Skin epidermis (tissue), 12 donors: ENCODE results near the gene SNCB.

Source experiments
- H3K27ac ChIP-seq, 21 experiments: fragments of 200-600 bp; sonication (generic) in 11 of 21; one replicate each; pipeline ENCODE4 v1.5.0; 2020; ENCODE audit warnings: mild to moderate bottlenecking in 3 of 21, inconsistent platforms in 2 of 21, moderate library complexity in 2 of 21
- H3K4me3 ChIP-seq, 7 experiments: fragments of 200-600 bp; sonication (generic) in 2 of 7; one replicate each; pipeline ENCODE4 v1.5.0; 2020; ENCODE audit warnings: inconsistent platforms in 2 of 7, mild to moderate bottlenecking in 2 of 7, moderate library complexity in 1 of 7

The SNCB gene

DNA sequence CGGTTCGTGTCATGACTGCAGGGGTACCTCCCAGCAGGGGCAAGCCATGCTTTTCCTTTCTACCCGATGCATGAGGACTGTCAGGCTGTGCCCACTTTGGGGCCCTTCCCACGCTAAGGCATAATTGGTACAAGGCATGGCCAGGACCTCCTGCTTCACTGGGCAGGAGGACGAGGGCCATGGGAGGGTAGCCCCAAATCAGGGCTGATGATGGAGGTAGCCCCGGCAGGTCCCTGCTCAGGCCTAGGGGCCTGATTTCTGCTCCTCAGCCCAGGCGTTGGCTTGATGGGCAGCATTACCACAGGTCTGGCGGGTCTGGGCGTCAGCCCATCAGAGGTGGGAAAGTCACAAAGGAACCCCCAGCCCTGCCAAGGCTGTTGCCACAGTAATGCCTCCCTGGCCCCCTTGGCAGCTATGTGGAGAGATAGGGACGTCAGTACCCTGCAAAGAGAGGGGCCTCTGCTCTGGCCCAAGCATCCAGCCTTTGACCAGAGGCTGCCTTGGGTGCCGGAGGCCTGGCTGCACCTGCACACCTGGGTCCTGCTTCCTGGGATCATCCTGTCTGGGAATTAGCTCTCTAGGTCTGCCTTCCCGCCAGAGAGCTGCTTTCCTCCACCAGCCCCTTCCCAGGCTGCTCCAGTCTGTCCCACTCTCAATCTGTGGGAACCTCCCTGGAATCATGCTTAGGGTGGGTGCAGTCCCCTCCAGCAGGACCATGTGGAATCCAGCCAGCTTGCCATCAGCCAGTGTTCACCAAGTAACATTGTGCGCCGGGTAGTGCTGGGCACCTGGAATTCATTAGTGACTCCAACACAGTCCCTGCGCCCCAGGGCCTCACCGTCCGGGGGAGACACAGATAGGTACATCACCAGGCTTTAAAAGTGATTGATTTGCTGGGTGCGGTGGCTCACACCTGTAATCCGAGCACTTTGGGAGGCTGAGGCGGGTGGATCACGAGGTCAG, 32.3 kb upstream of the SNCB start:
- Histone ChIP-seq H3K27ac (no peak overlapping the region), H3K4me3 (no peak overlapping the region)

DNA sequence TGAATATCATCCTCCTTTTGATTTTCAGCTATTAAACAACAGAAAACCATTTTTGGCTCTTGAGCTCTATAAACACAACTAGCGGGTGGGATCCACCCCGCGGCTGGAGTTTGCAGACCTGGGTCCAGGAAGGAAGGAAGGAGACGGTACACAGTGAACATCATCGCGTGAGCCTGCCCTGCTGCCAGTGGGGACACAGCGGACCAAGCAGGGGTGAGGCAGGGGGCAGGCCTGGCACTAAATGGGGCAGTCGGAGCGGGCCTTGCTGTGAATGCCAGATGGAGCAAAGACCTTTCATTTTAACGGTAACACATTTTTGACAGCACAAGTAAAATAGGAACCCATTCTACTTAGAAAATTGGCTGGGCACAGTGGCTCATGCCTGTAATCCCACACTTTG, 31.3 kb upstream of the SNCB start:
- H3K4me3 ChIP-seq, result no peak overlapping the region
- no peak overlapping the region for H3K27ac ChIP-seq

DNA sequence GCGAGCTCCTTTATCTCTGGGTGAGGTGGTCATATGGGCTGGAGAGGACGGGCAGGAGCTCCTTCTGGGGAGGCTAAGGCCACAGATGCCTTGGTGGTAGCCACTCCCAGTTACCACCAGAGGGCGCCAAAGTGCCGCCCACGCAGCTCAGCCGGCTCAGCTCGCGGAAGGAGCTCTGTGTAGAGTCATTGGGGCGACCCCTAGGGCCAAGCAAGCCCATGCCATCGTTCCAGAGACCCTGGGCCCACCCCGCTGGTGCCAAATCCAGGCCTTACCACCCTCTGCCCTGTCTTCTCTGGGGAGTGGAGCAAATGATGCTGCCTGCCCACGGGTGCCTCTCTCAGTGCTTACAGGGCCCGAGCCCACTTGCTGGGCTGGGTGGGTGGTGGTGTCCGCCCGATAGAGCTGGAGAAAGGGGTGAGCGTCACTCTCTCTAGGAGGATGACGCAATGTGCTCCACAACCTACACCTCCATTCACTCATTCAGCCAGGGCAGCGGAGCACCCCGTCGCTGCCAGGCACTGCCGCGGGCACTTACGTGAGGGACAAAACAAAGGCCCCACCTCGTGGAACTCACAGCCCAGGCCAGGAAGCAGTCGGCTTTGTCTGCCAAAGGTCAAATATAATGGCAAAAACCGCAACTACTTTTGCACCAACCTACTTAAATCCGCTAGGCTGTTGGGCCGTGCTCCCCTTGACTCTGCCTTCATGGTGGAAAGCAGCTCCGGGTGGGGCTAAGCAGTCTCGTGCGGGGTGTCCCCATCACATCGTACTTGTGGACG, 30.7 kb upstream of the SNCB start:
- no peak overlapping the region for H3K4me3 ChIP-seq
- H3K27ac ChIP-seq, result no peak overlapping the region

DNA sequence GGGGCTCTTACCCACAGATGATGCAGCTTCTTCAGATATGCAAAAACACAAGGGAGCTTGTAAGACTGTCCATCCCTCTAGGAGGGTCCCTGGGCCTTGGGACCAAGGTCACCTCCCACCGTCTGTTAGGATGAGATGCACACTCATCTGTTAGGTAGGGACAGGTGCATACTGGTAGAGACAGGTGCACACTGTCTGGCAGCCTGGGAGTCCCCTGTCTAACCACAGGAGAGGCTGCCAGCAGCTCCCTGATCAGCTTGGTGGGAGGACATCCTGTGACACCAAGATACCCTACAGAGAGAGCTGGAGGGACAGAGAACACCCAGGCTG, 30.2 kb upstream of the SNCB start:
- no peak overlapping the region for H3K4me3 ChIP-seq
- no peak overlapping the region for H3K27ac ChIP-seq

DNA sequence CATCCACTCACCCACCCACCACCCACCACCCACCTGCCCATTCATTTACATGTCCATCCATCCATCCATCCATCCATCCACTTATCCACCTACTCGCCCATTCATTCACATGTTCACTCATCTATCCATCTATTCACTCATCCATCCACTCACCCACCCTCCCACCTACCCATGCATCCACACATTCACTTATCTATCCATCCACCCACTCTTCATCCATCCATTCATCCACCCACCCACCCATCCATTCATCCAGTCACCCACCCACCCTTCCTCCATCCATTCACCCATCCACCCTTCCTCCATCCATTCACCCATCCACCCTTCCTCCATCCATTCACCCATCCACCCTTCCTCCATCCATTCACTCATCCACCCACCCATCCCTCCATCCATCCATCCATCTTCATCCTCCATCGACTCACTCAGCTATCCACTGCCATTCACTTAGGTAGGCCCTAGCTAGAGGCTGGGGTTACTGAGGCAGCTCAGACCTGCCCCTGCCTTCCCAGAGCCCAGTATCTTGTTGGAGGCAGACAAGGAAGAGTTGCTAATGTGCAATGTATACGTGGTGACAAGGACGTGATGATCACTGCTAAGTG, 29.6 kb upstream of the SNCB start:
- Histone ChIP-seq H3K27ac (no peak overlapping the region), H3K4me3 (no peak overlapping the region)

DNA sequence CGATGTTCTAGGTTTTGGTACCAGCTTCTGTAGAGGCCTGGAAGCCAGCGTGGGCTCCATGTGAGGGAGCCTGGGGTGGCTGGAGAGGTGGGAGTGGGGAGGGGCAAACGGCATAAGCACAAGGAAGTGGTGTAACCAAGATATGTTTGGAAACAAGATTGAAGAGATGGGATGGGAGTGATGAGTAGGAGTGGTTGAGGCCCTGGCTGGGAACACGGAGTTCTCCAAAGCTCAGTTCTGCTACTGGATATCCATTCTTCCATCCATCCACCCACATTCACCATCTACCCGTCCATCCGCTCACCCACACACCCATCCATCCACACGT, 29.1 kb upstream of the SNCB start:
- H3K4me3 ChIP-seq, result no peak overlapping the region
- peak overlapping the region in 2 of 21 experiments; percentile 17 to 40 for H3K27ac ChIP-seq

DNA sequence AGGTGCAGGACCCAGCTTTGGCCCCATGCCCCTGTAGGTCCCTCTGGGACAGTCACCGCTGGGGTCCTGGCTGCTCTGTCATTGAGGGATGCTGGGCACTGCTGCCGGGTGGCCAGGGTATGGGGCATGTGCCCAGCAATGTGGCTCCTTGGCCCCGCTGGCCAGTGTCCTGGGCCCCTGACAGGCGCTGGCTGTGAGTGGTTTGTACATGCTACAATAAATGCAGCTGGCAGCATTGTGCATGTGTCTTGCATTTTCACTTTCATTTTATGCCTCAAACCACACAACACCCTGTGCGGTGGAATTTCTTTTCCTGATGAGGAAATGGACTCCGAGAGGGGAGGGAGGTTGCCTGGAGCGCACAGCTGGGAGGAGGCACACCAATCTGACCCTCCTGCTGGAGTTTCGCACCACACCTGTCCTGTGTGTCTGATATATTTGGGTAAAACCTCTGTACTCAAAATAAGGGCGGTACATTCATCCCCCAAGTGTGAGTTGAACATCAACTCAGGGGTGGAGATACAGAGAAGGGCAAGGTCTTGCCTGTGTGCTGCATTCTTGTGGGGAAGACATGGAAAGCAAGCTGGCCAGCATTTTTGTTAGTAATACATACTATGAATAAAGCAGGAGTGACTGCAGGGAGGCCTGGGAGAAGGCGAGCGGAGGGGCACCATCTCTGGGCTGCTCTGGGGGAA, 28.6 kb upstream of the SNCB start:
- H3K4me3 ChIP-seq, result peak overlapping the region in 1 of 7 experiments; percentile 7

DNA sequence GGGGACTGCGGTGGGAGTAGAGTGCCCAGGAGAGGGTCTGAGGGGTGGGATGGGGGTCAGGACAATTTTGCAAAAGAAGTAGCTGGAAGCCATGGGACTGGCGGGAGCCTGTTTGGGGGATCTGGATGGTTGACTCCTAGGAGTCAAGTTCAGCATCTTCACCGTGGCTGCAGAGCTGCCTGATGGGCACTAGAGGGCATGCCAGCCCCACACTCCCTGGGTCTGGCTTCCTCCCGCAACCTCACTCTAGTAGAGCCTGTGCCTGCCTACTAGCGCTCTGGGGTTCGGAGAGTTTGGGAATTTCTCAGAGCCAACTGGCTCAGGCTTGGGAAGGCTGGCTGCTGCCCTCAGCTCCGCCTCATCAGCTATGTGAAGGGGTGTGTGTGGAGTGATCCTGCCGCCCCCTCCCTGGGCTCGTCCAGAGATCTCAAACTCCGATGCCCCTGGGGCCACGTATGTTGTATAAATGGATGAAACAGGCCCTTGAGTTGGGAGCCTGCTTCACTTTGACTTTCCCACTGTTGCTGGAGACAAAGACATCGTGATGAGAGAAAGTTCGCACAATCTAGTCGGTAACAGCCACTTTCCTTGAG, 27.8 kb upstream of the SNCB start:
- Histone ChIP-seq H3K27ac (no peak overlapping the region), H3K4me3 (no peak overlapping the region)

More for the DNA sequence above, 28.6 kb upstream of the SNCB start:
- peak overlapping the region in 4 of 21 experiments; percentile 3 to 40 (median 16) for H3K27ac ChIP-seq

DNA sequence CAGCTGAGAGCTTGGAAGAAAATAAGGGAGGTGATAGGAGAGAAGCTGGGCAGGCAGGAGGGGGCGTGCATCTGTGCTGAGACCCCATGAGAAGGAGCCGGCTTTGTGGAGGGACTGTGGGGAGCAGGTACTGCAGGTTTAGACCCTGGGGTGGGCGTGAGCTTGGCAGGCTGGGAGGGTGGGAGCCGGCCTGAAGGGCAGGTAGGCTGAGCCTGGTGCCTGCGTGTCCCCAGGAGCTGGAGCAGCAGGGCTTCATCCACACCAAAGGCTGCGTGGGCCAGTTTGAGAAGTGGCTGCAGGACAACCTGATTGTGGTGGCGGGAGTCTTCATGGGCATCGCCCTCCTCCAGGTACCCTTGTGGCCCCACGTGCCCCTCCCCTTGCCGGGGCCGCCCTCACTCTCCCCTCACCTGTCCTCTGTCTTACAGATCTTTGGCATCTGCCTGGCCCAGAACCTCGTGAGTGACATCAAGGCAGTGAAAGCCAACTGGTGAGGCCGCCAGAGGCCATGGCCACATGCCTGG, 26.2 kb upstream of the SNCB start:
- no peak overlapping the region for H3K27ac ChIP-seq
- no peak overlapping the region for H3K4me3 ChIP-seq

DNA sequence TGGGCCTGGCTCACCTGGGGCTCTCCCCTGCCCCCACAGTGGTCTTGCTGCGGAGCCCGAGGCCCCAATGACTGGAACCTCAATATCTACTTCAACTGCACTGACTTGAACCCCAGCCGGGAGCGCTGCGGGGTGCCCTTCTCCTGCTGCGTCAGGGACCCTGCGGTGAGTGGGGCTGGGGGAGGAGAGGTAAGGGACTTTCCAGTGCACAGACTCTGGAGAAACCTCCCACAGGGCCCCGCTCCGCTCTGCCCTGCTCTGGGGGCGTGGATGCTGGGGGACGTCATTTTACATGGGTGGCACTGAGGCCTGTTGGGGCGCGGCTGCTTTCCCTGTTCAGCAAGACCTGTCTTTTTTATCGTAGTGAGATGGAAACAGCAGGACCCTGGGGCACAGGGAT, 24.5 kb upstream of the SNCB start:
- Histone ChIP-seq H3K4me3 (no peak overlapping the region), H3K27ac (peak overlapping the region in 2 of 21 experiments; percentile 18 to 65)

DNA sequence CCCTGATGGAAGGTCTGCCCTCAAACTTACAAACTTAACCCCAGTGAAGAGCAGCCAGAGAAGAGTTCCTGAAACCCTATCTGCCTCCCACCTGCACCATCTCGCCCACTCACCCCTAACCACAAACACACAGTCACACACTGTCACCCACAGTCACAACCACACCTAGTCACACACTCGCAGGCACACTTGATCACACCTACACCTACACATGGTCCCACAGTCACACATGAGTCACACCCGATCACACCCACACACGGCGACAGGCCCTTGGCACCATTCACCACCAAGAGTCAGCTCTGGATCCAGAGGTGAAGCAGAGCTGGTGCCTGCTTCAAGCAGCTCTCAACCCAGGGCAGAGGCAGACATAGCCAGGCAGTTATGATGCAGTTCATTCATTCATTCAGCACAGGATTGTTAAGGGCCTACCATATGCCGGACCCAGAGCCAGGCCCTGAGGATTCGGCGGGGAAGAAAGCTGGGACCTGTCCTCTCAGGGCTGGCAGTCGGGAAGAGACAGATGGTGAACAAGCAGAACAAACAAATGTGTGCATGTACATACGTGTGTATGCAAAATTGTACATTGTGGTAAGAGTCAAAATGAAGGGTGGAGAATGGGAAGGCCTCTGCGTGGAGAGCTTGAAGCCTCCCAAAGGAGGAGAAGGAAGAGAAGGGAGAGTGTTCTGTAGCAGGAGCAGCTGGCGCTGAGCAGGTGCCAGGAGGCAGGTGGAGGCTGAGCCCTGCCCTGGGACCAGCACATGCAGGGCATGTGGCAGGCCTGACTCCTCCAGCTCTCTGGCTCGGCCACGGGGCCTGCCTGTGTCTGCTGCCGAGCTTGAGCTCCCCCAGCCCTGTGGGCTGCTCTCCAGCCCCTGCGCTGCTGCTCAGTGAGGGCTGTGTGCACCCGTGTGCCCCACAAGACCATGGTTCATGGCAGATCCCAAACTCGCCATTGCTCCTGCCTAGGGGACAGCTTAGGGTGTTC, 23.4 kb upstream of the SNCB start:
- H3K4me3 ChIP-seq, result no peak overlapping the region
- H3K27ac ChIP-seq, result peak overlapping the region in 8 of 21 experiments; percentile 10 to 65 (median 42)

DNA sequence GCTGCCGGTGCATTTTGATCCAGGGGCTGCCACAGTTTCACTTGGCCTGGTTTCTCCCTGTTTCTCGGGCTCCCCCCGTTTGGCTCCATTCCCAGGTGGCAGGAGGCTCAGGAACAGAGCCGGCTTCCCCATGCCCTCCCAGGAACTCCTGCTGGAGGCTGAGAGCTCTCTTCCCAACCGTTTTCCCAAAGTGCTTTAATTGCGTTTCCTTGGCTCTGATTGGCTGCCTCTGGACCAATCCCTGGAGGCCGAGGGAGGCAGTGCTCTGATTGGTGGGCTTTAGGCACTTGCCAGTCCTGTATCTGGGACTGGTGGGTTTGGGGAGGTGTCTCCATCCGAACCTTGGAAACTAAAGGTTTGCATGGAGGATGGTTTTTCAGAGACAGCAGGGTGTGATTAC, 21.8 kb upstream of the SNCB start:
- no peak overlapping the region for H3K4me3 ChIP-seq
- no peak overlapping the region for H3K27ac ChIP-seq

DNA sequence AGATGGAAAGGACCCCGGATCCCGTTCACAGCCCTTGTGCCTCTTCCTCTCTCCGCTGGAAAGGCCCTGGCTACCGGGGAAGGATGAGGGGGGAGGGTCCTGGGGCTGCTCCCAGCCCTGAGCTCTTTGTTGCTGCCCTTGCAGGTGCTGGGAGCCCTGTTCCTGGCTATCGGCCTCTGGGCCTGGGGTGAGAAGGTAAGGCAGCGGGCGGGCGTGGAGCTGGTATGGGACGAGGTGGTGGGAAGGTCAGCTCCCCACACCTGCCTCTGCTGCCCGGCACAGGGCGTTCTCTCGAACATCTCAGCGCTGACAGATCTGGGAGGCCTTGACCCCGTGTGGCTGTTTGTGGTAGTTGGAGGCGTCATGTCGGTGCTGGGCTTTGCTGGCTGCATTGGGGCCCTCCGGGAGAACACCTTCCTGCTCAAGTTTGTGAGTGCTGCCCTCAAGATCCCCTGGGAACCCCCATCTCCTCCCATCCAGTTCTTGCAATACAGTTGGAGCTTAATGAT, 21.2 kb upstream of the SNCB start:
- Histone ChIP-seq H3K4me3 (no peak overlapping the region), H3K27ac (no peak overlapping the region)

DNA sequence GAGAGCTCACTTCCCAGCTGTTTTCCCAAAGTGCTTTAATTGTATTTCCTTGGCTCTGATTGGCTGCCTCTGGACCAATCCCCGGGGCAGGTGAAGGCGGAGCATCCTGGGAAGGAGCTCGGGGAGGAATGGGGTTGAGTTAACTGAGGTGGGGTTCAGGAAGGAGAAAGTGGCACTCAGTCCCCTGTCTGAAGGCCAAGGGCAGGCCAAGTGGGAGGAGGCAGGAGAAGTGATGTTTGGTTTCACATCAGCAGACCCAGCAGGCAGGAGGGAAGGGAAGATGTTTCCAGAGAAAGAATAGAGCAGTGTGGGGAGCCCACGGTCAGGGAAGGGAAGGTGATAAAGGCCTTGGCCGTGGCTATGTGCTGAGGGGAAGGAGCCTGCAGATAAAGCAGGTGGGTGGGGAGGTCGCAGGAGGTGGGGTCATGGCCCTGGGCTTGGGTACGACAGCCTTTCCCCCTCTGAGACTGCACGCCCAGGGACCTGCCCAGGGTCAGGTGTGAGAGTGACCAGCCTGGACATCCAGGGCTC, 20.1 kb upstream of the SNCB start:
- H3K27ac ChIP-seq, result no peak overlapping the region
- H3K4me3 ChIP-seq, result no peak overlapping the region

DNA sequence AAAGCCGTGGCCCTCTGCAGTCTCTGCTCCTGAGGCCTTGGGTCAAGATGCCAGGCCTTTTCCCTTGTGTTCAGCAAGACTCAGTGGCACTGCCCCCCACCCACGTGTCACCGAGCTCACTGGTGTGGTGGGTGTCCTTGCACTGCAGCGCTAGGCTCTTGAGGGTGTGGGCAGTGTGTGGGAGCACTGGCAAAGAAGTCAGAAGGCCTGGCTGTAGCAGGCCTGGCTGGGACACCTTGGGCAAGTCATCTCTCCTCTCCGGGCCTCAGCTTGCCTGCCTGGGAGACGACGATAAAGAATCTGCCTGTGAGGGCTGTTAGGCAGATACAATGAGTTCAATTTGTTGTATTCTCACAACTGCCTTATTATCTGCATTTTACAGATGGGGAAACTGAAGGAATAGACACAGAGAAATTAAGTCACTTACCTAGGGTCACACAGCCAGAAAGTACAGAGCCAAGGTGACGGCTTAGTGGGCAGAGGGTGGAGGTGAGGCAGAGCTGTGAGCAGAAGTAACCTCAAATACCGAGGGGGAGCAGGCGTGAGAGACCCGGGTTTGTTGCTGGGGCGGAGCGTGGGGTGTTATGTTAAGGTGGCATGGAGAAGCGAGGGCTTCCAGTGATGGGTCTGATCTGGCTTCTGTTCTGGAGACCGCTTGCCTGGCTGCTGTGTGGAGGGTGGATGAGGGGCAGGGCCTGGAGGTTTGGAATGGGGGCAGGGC, 18.3 kb upstream of the SNCB start:
- H3K27ac ChIP-seq, result peak overlapping the region in 19 of 21 experiments; percentile 48 to 91 (median 85)
- H3K4me3 ChIP-seq, result peak overlapping the region; percentile 59 to 93 (median 69)

DNA sequence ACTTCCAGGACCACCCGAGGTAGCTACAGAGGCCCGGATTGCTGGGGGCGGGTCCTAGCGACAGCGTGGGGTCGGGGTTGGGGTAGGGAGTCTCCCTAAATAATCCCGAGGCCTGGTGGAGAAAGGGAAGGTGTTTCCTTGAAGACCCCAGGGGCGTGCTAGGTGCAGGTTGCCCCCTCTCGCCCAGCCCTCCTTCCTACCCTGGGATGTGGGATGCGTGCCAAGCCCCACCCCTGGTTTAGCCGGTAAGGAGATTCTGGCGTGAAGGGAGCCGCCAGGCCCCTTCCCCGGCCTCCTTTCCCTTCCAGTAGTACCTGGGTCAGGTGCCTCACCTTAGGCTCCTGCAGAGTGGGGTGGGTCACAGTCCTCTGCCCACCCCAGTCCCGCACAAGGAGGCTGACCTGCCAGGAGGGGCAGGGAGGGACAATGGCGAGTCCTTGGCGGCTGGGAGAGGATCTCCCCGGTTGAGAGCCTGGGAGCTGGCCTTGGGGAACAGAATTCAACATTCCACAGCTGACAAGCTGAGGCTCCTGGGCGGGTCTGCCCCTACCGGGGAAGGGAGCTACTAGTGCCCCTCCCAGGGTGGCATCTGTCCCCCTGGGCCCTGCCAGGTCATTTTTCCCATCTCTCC, 17.6 kb upstream of the SNCB start:
- H3K27ac ChIP-seq, result peak overlapping the region; percentile 27 to 91 (median 84)
- H3K4me3 ChIP-seq, result peak overlapping the region; percentile 59 to 93 (median 69)
